GM12878 (cell line): ENCODE data around the gene STX12. TPM values are rescaled to one million over a fixed set of nuclear protein-coding genes. Genes with fewer than 3 reads are reported as not detected.

ENCODE experiments used
- ATAC-seq: fragments of 200-7000 bp; cut with Tn5 transposase; 3 replicates; pipeline ENCODE4 v1.9.1; 2020; ENCODE audit warnings: mild to moderate bottlenecking, moderate library complexity
- BruUV-seq: library from RNA; stranded (reverse); fragments of 400-500 nt; replicated peaks from 2 replicates; lab custom pipeline; 2021; lab: Mats Ljungman, UMichigan
- CTCF ChIA-PET: fragments of 300-600 bp; sonication (Branson Sonifier 250); formaldehyde crosslinking; extraction: SDS; loops from one replicate; lab custom pipeline; 2021; ENCODE audit warnings: inconsistent platforms; lab: Yijun Ruan, JAX
- POLR2A ChIA-PET: fragments of 350-600 bp; formaldehyde crosslinking; extraction: SDS; loops from one replicate; lab custom pipeline; 2021; ENCODE audit warnings: inconsistent platforms; lab: Charles Lee
- RAD21 ChIA-PET: fragments of 300-600 bp; sonication (Branson Sonifier 250); formaldehyde crosslinking; loops from one replicate; lab custom pipeline; 2023; ENCODE audit warnings: antibody characterized with exemption; ENCODE audit not compliant: unreplicated experiment; lab: Charles Lee
- SMC1A ChIA-PET: fragments of 300-600 bp; sonication (Branson Sonifier 250); formaldehyde crosslinking; loops from one replicate; lab custom pipeline; 2023; ENCODE audit not compliant: unreplicated experiment, uncharacterized antibody; lab: Charles Lee
- DNase-seq: peaks from one replicate; pipeline ENCODE4 v3.0.0-alpha.2; 2011; ENCODE audit warnings: low read depth, low spot score
- FAIRE-seq: peaks from 3 replicates; lab custom pipeline; 2011; peaks lifted over from hg19 to GRCh38; lab: Jason Lieb, UNC
- H2AFZ ChIP-seq: 2 replicates; pipeline ENCODE4 v1.6.0; 2011; ENCODE audit warnings: low read depth, low read length, control low read depth; ENCODE audit not compliant: control insufficient read depth
- H3K27ac ChIP-seq: 2 replicates; pipeline ENCODE4 v1.5.1; 2011; ENCODE audit warnings: control low read depth; ENCODE audit not compliant: control insufficient read depth, insufficient read depth
- H3K27me3 ChIP-seq, 2 experiments: replicated peaks in 1 of 2; 2 replicates each; pipeline versions ENCODE4 v1.6.0 to v1.6.1; 2011; ENCODE audit warnings: low read length in 1 of 2; ENCODE audit not compliant: control insufficient read depth in 2 of 2, insufficient read depth in 2 of 2
- H3K36me3 ChIP-seq, 2 experiments: 2 replicates each; pipeline ENCODE4 v1.5.1; 2011; ENCODE audit warnings: low read length in 1 of 2; ENCODE audit not compliant: control insufficient read depth in 2 of 2, insufficient read depth in 2 of 2
- H3K4me1 ChIP-seq: 2 replicates; pipeline ENCODE4 v1.6.1; 2011; ENCODE audit warnings: mild to moderate bottlenecking, low read length, moderate library complexity, mixed read lengths; ENCODE audit not compliant: control insufficient read depth, insufficient read depth
- H3K4me2 ChIP-seq: 2 replicates; pipeline ENCODE4 v1.6.0; 2011; ENCODE audit warnings: control low read depth; ENCODE audit not compliant: control insufficient read depth, insufficient read depth
- H3K4me3 ChIP-seq: fragments of 200-600 bp; sonication (generic); 2 replicates; pipeline ENCODE4 v1.5.1; 2016
- H3K79me2 ChIP-seq: 2 replicates; pipeline ENCODE4 v1.6.0; 2011; ENCODE audit warnings: low read length; ENCODE audit not compliant: control insufficient read depth, insufficient read depth
- H3K9ac ChIP-seq: 2 replicates; pipeline ENCODE4 v1.8.0; 2011; ENCODE audit warnings: low read length, control low read depth, mixed read lengths; ENCODE audit not compliant: control insufficient read depth, insufficient read depth
- H3K9me3 ChIP-seq: replicated peaks from 3 replicates; pipeline ENCODE4 v1.5.1; 2011; ENCODE audit warnings: mild to moderate bottlenecking, low read length; ENCODE audit not compliant: control insufficient read depth, insufficient read depth
- H4K20me1 ChIP-seq: 2 replicates; pipeline ENCODE4 v1.6.0; 2011; ENCODE audit not compliant: control insufficient read depth, insufficient read depth
- FOXM1 ChIP-seq: IDR thresholded peaks from 2 replicates; pipeline ENCODE4 v1.6.1; 2012; ENCODE audit warnings: low read depth, mild to moderate bottlenecking, inconsistent platforms, low read length, moderate library complexity
- HDAC2 ChIP-seq: fragments of 200-600 bp; sonication (generic); IDR thresholded peaks from 2 replicates; pipeline ENCODE4 v1.6.1; 2017
- IKZF1 ChIP-seq: fragments of 450-650 bp; conservative IDR thresholded peaks from 2 replicates; pipeline ENCODE4 v1.6.1; 2017; ENCODE audit warnings: antibody characterized with exemption, mild to moderate bottlenecking
- IKZF2 ChIP-seq, 2 experiments: fragments of 450-650 bp; IDR thresholded peaks; 2 replicates each; pipeline ENCODE4 v1.6.1; 2017; ENCODE audit warnings: mild to moderate bottlenecking in 2 of 2, moderate library complexity in 2 of 2
- NFIC ChIP-seq: IDR thresholded peaks from 2 replicates; pipeline ENCODE4 v1.6.1; 2012; ENCODE audit warnings: low read depth, mild to moderate bottlenecking, inconsistent platforms, low read length, moderate library complexity
- SMAD1 ChIP-seq: fragments of 450-650 bp; IDR thresholded peaks from 2 replicates; pipeline ENCODE4 v1.6.1; 2018; ENCODE audit warnings: mild to moderate bottlenecking, low read depth; ENCODE audit not compliant: partially characterized antibody
- WGBS: methylation state at CpG from one replicate; pipeline ENCODE4 v1.1.6; 2016; ENCODE audit warnings: low lambda C conversion rate; ENCODE audit not compliant: insufficient replicate concordance, insufficient coverage; ENCODE audit errors: missing lambda C conversion rate; 5-methylcytosine and 5-hydroxymethylcytosine counted together
- in situ Hi-C: fragments of 300-500 bp; cut with MboI; formaldehyde crosslinking; loops from 9 replicates; pipeline ENCODE4 v1.14.3; 2018; ENCODE audit warnings: mixed read lengths
- intact Hi-C: fragments of 100-400 bp; cut with micrococcal nuclease; formaldehyde crosslinking; loops from one replicate; pipeline ENCODE4 v1.14.2; 2022; ENCODE audit not compliant: unreplicated experiment
- polyA plus RNA-seq, 11 experiments: library from polyadenylated mRNA; depleted of rRNA in 4 of 11; unstranded in 6 of 11; stranded (reverse) in 5 of 11; fragments of >200 nt; fragmentation: Nextera tagmentation in 4 of 11; fragmentation: Illumina TruSeq in 1 of 11; extraction: Ambion mirVana in 4 of 11; extraction: Trizol in 1 of 11; gene quantifications; 1 replicate in 1 of 11; 2 replicates in 10 of 11; pipeline versions ENCODE4 v1.2.1 to v1.2.3, GENCODE V29; 2011 to 2016; ENCODE audit warnings: inconsistent platforms in 2 of 11, missing spikeins in 2 of 11, low read depth in 1 of 11
- total RNA-seq, 4 experiments: library from RNA; depleted of rRNA in 3 of 4; stranded (reverse); fragments of >200 nt in 3 of 4; fragmentation: Illumina TruSeq in 1 of 4; extraction: Trizol in 1 of 4; gene quantifications; 2 replicates each; pipeline versions ENCODE4 v1.2.1 to v1.2.3, GENCODE V29; 2013 to 2021
- TF ChIP-seq, protein P1 (sequence below): fragments of 450-650 bp; IDR thresholded peaks from 2 replicates; pipeline ENCODE4 v1.6.1; 2017; ENCODE audit warnings: mild to moderate bottlenecking
- TF ChIP-seq, protein P2 (sequence below): fragments of 450-650 bp; IDR thresholded peaks from 2 replicates; pipeline ENCODE4 v1.6.1; 2016; ENCODE audit warnings: mild to moderate bottlenecking
- TF ChIP-seq, protein P3 (sequence below): fragments of 450-650 bp; IDR thresholded peaks from 2 replicates; pipeline ENCODE4 v1.6.1; 2018; ENCODE audit warnings: mild to moderate bottlenecking, low read depth, moderate library complexity; ENCODE audit not compliant: partially characterized antibody
- TF ChIP-seq, protein P4 (sequence below): IDR thresholded peaks from 2 replicates; pipeline ENCODE4 v1.6.1; 2012; ENCODE audit warnings: mild to moderate bottlenecking, low read depth, low read length
- TF ChIP-seq, protein P5 (sequence below): fragments of 450-650 bp; IDR thresholded peaks from 2 replicates; pipeline ENCODE4 v1.6.1; 2017; ENCODE audit warnings: borderline replicate concordance

Gene STX12
- total and polyA plus RNA-seq, 10 of the 15 experiments (the other 5 are each of a cell fraction or from before 2014, with no cell fraction given), result 20.2 to 35.0 (median 28.1) TPM

DNA sequence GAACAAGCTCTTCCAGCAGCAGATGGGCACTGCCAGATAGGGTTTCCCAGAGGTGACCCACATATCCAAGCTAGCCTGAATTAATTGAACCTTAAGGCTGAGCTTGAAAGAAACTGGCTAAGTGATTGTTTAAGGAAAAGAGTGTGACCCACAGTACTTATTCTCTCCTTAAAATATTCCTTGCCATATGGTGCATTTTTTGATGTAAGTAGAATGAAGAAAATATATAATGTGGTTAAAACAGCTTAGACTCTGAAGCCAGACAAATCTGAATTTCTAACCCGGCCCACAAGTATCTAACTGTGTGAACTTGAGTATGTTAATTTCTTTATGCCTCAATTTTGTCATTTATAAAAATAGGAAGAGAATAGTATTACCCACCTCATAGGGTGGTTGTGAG lies 62.5 kb downstream of the STX12 start:
- H3K36me3 ChIP-seq, result peaks cover 4 to 21% of the 10 kb centered on the region in 2 experiments
- no peak overlapping the region for H3K9ac ChIP-seq
- no peak for ATAC-seq
- ChIA-PET POLR2A (interaction anchor here (0.5 to 1.0 kb wide), 4 partner anchors 9 to 840 kb away, joined by 3 to 6 read pairs (median 4); no protein-coding TSS in a partner anchor), SMC1A (interaction anchor here (0.5 to 4.7 kb wide), 6 partner anchors 12 to 279 kb away, joined by 3 to 35 read pairs (median 4); partner anchors contain the start of gene STX12), CTCF (interaction anchor here (1.9 to 2.1 kb wide), 2 partner anchors 165 to 166 kb away, joined by 4 to 8 read pairs; no protein-coding TSS in a partner anchor), RAD21 (interaction anchor here (1.4 to 2.2 kb wide), 2 partner anchors 110 to 164 kb away, joined by 4 to 6 read pairs; partner anchors contain the start of genes FAM76A and IFI6)
- intact Hi-C loops (loop anchor here (10.0 kb wide), 1 partner anchor 111 kb away; the partner anchor contains the start of gene FAM76A), in situ Hi-C loops (no loop called here)
- BruUV-seq, result no TSS peak
- H2AFZ ChIP-seq, result no peak overlapping the region
- H3K4me1 ChIP-seq, result no peaks in the 10 kb centered on the region
- FAIRE-seq, result no peak
- H3K4me3 ChIP-seq, result no peak overlapping the region
- H3K27me3 ChIP-seq, result no peaks in the 10 kb centered on the region
- H3K27ac ChIP-seq, result no peak overlapping the region
- no peaks in the 10 kb centered on the region for H3K9me3 ChIP-seq
- WGBS, result 100% methylated on average over 1 of the region's 1 CpG
- no peak for DNase-seq
- no peak overlapping the region for H3K4me2 ChIP-seq
- no peaks in the 10 kb centered on the region for H4K20me1 ChIP-seq
- peaks cover 48% of the 10 kb centered on the region for H3K79me2 ChIP-seq
- TF ChIP-seq FOXM1 (no peak), SMAD1 (no peak), IKZF2 (IDR thresholded peaks at IDR 0.05) (no peak), NFIC (no peak), IKZF1 (no peak), HDAC2 (no peak)
- TF ChIP-seq, protein P1, sequence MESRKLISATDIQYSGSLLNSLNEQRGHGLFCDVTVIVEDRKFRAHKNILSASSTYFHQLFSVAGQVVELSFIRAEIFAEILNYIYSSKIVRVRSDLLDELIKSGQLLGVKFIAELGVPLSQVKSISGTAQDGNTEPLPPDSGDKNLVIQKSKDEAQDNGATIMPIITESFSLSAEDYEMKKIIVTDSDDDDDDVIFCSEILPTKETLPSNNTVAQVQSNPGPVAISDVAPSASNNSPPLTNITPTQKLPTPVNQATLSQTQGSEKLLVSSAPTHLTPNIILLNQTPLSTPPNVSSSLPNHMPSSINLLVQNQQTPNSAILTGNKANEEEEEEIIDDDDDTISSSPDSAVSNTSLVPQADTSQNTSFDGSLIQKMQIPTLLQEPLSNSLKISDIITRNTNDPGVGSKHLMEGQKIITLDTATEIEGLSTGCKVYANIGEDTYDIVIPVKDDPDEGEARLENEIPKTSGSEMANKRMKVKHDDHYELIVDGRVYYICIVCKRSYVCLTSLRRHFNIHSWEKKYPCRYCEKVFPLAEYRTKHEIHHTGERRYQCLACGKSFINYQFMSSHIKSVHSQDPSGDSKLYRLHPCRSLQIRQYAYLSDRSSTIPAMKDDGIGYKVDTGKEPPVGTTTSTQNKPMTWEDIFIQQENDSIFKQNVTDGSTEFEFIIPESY, result no peak
- TF ChIP-seq, protein P2, sequence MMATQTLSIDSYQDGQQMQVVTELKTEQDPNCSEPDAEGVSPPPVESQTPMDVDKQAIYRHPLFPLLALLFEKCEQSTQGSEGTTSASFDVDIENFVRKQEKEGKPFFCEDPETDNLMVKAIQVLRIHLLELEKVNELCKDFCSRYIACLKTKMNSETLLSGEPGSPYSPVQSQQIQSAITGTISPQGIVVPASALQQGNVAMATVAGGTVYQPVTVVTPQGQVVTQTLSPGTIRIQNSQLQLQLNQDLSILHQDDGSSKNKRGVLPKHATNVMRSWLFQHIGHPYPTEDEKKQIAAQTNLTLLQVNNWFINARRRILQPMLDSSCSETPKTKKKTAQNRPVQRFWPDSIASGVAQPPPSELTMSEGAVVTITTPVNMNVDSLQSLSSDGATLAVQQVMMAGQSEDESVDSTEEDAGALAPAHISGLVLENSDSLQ, result no peak
- TF ChIP-seq, protein P3, sequence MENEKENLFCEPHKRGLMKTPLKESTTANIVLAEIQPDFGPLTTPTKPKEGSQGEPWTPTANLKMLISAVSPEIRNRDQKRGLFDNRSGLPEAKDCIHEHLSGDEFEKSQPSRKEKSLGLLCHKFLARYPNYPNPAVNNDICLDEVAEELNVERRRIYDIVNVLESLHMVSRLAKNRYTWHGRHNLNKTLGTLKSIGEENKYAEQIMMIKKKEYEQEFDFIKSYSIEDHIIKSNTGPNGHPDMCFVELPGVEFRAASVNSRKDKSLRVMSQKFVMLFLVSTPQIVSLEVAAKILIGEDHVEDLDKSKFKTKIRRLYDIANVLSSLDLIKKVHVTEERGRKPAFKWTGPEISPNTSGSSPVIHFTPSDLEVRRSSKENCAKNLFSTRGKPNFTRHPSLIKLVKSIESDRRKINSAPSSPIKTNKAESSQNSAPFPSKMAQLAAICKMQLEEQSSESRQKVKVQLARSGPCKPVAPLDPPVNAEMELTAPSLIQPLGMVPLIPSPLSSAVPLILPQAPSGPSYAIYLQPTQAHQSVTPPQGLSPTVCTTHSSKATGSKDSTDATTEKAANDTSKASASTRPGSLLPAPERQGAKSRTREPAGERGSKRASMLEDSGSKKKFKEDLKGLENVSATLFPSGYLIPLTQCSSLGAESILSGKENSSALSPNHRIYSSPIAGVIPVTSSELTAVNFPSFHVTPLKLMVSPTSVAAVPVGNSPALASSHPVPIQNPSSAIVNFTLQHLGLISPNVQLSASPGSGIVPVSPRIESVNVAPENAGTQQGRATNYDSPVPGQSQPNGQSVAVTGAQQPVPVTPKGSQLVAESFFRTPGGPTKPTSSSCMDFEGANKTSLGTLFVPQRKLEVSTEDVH, result no peak
- TF ChIP-seq, protein P4, sequence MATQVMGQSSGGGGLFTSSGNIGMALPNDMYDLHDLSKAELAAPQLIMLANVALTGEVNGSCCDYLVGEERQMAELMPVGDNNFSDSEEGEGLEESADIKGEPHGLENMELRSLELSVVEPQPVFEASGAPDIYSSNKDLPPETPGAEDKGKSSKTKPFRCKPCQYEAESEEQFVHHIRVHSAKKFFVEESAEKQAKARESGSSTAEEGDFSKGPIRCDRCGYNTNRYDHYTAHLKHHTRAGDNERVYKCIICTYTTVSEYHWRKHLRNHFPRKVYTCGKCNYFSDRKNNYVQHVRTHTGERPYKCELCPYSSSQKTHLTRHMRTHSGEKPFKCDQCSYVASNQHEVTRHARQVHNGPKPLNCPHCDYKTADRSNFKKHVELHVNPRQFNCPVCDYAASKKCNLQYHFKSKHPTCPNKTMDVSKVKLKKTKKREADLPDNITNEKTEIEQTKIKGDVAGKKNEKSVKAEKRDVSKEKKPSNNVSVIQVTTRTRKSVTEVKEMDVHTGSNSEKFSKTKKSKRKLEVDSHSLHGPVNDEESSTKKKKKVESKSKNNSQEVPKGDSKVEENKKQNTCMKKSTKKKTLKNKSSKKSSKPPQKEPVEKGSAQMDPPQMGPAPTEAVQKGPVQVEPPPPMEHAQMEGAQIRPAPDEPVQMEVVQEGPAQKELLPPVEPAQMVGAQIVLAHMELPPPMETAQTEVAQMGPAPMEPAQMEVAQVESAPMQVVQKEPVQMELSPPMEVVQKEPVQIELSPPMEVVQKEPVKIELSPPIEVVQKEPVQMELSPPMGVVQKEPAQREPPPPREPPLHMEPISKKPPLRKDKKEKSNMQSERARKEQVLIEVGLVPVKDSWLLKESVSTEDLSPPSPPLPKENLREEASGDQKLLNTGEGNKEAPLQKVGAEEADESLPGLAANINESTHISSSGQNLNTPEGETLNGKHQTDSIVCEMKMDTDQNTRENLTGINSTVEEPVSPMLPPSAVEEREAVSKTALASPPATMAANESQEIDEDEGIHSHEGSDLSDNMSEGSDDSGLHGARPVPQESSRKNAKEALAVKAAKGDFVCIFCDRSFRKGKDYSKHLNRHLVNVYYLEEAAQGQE, result no peak
- TF ChIP-seq, protein P5, sequence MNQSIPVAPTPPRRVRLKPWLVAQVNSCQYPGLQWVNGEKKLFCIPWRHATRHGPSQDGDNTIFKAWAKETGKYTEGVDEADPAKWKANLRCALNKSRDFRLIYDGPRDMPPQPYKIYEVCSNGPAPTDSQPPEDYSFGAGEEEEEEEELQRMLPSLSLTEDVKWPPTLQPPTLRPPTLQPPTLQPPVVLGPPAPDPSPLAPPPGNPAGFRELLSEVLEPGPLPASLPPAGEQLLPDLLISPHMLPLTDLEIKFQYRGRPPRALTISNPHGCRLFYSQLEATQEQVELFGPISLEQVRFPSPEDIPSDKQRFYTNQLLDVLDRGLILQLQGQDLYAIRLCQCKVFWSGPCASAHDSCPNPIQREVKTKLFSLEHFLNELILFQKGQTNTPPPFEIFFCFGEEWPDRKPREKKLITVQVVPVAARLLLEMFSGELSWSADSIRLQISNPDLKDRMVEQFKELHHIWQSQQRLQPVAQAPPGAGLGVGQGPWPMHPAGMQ, result no peak
